Fibroblast of lung (primary cell): ENCODE measurements around the gene STAC.

ENCODE experiments used
- EZH2 ChIP-seq: IDR thresholded peaks from 2 replicates; pipeline ENCODE4 v1.5.1; 2012; ENCODE audit warnings: low read length, control low read depth, mild to moderate bottlenecking; ENCODE audit errors: missing control alignments
- TF ChIP-seq, protein P1 (sequence below), 2 donors: IDR thresholded peaks in 1 of 2; conservative IDR thresholded peaks in 1 of 2; 1 replicate in 1 of 2; 2 replicates in 1 of 2; pipeline ENCODE4 v1.5.1; 2011 to 2012; ENCODE audit warnings: low read length in 2 of 2, control low read depth in 1 of 2, inconsistent platforms in 1 of 2, low read depth in 1 of 2, mild to moderate bottlenecking in 1 of 2

DNA sequence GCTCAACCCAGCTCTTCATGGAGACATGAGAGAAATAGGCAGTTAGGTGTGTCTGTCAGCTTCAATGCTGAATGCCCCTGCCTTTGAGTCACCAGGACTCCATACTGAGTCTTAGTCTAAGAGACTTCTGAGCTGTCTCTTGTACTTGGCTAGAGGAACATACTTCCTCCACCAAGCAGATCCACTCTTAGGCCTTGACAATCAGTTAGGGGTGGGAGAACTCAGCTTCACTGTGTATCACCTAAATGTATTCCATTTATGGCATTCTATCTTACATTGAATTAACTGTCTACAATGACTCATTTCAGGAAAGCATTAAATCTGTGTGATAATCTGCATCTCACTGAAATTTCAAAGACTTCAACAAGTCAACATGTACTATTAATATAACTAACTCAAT, 66.0 kb downstream of the STAC start:
- TF ChIP-seq, protein P1, sequence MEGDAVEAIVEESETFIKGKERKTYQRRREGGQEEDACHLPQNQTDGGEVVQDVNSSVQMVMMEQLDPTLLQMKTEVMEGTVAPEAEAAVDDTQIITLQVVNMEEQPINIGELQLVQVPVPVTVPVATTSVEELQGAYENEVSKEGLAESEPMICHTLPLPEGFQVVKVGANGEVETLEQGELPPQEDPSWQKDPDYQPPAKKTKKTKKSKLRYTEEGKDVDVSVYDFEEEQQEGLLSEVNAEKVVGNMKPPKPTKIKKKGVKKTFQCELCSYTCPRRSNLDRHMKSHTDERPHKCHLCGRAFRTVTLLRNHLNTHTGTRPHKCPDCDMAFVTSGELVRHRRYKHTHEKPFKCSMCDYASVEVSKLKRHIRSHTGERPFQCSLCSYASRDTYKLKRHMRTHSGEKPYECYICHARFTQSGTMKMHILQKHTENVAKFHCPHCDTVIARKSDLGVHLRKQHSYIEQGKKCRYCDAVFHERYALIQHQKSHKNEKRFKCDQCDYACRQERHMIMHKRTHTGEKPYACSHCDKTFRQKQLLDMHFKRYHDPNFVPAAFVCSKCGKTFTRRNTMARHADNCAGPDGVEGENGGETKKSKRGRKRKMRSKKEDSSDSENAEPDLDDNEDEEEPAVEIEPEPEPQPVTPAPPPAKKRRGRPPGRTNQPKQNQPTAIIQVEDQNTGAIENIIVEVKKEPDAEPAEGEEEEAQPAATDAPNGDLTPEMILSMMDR (conservative IDR thresholded peaks at IDR 0.05 in 1 of 2, IDR thresholded peaks at IDR 0.05 in 1 of 2; ENCODE audit: low read depth in 1 of 2, low read length in 2 of 2), result no peak
- TF ChIP-seq EZH2, result no peak
